Peyer's patch (tissue), 4 donors: ENCODE measurements around the gene CPAMD8. TPM values are rescaled to one million over a fixed set of nuclear protein-coding genes. Genes with fewer than 3 reads are reported as not detected.
"Not testable (repeated sequence)": the region's sequence is repeated elsewhere in the genome, so short reads cannot be mapped to it uniquely, and the experiment has no call there.

ENCODE experiments used
- DNase-seq, 3 donors: peaks; one replicate each; pipeline ENCODE4 v3.0.0-alpha.2; 2017 to 2019
- H3K27ac ChIP-seq, 4 donors: fragments of 200-600 bp; sonication (generic); one replicate each; pipeline ENCODE4 v1.5.1; 2016 to 2019
- H3K27me3 ChIP-seq, 2 donors: fragments of 200-600 bp; sonication (generic); one replicate each; pipeline ENCODE4 v1.5.1; 2019
- H3K36me3 ChIP-seq, 3 donors: fragments of 200-600 bp; sonication (generic); one replicate each; pipeline ENCODE4 v1.5.1; 2016 to 2019
- H3K4me1 ChIP-seq, 4 donors: fragments of 200-600 bp; sonication (generic); one replicate each; pipeline ENCODE4 v1.5.1; 2016 to 2019
- H3K4me3 ChIP-seq, 4 donors: fragments of 200-600 bp; sonication (generic); 1 replicate in 3 of 4; 2 replicates in 1 of 4; pipeline ENCODE4 v1.5.1; 2016 to 2019; ENCODE audit warnings: mild to moderate bottlenecking in 1 of 4
- H3K9me3 ChIP-seq, 4 donors: fragments of 200-600 bp; sonication (generic); one replicate each; pipeline ENCODE4 v1.5.1; 2016 to 2019; ENCODE audit warnings: mild to moderate bottlenecking in 1 of 4
- CTCF ChIP-seq, 6 experiments: fragments of 450-650 bp in 4 of 6; fragments of 200-600 bp in 2 of 6; sonication (generic) in 1 of 6; IDR thresholded peaks; one replicate each; pipeline ENCODE4 v1.5.1; 2017 to 2019; ENCODE audit warnings: antibody characterized with exemption in 6 of 6, mild to moderate bottlenecking in 3 of 6, moderate library complexity in 1 of 6
- POLR2A ChIP-seq, 2 donors: fragments of 450-650 bp; IDR thresholded peaks; one replicate each; pipeline ENCODE4 v1.5.1; 2017; ENCODE audit warnings: antibody characterized with exemption in 2 of 2, mild to moderate bottlenecking in 2 of 2, moderate library complexity in 2 of 2
- total RNA-seq, 4 donors: library from RNA; depleted of rRNA; stranded (reverse); fragments of >200 nt; gene quantifications; one replicate each; pipeline ENCODE4 v1.1.0, GENCODE V29; 2016

Gene CPAMD8
- total RNA-seq, 4 donors from 2014 or later, result 2.6 to 10.7 (median 5.2) TPM

DNA sequence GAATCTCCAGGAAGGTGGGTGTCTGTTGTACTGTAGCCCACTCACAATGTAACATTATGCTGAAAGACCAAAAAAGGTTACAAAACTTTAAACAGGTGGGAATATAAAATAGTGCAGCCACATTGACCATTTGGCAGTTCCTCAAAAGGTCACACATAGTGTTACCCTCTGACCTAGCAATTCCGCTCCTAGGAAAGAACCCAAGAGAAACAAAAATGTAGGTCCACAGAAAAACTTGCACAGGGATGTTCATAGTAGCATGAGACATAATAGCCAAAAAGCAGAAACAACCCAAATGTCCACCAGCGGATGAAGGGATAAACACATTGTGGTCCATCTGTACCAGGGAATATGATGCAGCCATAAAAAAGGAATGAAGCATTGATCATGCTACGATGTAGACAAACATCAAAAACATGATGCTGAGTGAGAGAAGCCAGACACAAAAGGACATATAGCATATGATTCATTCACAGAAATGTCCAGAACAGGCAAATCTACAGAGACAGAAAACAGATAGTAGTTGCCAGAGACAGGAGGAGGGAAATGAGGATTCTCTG is 27.9 kb downstream of the CPAMD8 start:
- Histone ChIP-seq H3K4me1 (no peaks in the 10 kb centered on the region), H3K27me3 (no peaks in the 10 kb centered on the region), H3K9me3 (peaks cover 0 to 10% (median 0%) of the 10 kb centered on the region in 4 donors), H3K36me3 (no peaks in the 10 kb centered on the region), H3K27ac (no peak overlapping the region), H3K4me3 (no peak overlapping the region)
- no peak for TF ChIP-seq CTCF (IDR thresholded peaks at IDR 0.05)
- TF ChIP-seq POLR2A (IDR thresholded peaks at IDR 0.05), result no peak
- no peak for DNase-seq

DNA sequence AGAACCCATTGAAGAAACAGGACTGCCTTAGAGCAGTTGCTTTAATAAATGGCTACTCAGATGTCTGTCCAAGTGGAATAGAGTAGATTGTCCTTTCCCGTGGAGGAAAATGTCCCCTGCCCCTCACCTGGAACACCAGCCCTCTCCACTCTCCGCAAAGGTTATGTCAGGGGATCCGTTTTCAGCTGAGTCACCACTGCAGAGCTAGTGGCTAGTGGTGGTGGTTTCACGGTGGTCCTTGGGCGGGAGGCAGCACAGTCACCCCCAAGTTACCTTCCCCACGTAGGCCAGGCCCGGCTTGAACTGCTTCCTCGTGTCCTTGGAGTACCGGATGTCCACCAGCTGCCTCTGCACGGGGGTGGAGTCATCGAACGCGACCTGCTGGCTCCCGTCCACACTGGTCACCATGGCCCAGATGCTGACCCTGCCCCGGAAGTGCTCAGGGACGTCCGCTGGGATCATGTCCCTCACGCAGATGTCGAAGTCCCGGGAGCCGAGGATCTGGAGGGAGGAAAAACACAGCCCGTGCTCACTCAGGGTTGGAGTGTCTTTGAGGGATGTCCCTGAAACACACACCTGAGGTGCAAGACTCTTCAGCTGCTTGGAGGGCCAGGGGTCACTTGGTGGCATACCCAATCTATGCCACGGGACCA is 29.6 kb downstream of the CPAMD8 start:
- H3K27ac ChIP-seq, H3K4me3 ChIP-seq, H3K27me3 ChIP-seq, DNase-seq, H3K4me1 ChIP-seq, H3K36me3 ChIP-seq: not testable (repeated sequence)
- H3K9me3 ChIP-seq, result peaks cover 0 to 16% (median 0%) of the 10 kb centered on the region in 4 donors

GRCh38 chr19:16988661-16989060 is 37.9 kb downstream of the CPAMD8 start:
- no peak for TF ChIP-seq CTCF (IDR thresholded peaks at IDR 0.05)
- TF ChIP-seq POLR2A (IDR thresholded peaks at IDR 0.05), result no peak
- H3K4me3 ChIP-seq, result no peak overlapping the region
- no peaks in the 10 kb centered on the region for H3K36me3 ChIP-seq
- H3K27me3 ChIP-seq, result no peaks in the 10 kb centered on the region
- no peak overlapping the region for H3K27ac ChIP-seq
- DNase-seq, result no peak
- H3K4me1 ChIP-seq, result no peaks in the 10 kb centered on the region
- H3K9me3 ChIP-seq, result peaks cover 0 to 5% (median 0%) of the 10 kb centered on the region in 4 donors

- H3K36me3 ChIP-seq, result no peaks in the 10 kb centered on the region
- TF ChIP-seq CTCF (IDR thresholded peaks at IDR 0.05) (no peak), POLR2A (IDR thresholded peaks at IDR 0.05) (no peak)
- no peaks in the 10 kb centered on the region for H3K4me1 ChIP-seq
- no peak overlapping the region for H3K4me3 ChIP-seq
- H3K9me3 ChIP-seq, result no peaks in the 10 kb centered on the region
- no peak for DNase-seq
- no peak overlapping the region for H3K27ac ChIP-seq
- no peaks in the 10 kb centered on the region for H3K27me3 ChIP-seq
Measured at GRCh38 chr19:16985403-16985802, 41.2 kb downstream of the CPAMD8 start.

DNA sequence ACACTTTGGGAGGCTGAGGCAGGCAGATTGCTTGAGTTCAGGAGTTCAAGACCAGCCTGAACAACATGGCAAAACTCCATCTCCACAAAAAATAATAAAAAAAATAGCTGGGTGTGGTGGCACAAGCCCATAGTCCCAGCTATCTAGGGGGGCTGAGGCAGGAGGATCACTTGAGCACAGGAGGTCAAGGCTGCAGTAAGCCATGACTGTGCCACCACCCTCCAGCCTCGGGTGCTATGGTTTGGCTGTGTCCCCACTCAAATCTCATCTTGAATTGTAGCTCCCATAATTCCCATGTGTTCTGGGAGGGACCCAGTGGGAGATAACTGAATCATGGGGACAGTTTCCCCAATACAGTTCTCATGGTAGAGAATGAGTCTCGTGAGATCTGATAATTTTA is 44.0 kb downstream of the CPAMD8 start:
- not testable (repeated sequence) for H3K27me3 ChIP-seq, H3K36me3 ChIP-seq, H3K27ac ChIP-seq, H3K9me3 ChIP-seq, H3K4me1 ChIP-seq, H3K4me3 ChIP-seq, DNase-seq

DNA sequence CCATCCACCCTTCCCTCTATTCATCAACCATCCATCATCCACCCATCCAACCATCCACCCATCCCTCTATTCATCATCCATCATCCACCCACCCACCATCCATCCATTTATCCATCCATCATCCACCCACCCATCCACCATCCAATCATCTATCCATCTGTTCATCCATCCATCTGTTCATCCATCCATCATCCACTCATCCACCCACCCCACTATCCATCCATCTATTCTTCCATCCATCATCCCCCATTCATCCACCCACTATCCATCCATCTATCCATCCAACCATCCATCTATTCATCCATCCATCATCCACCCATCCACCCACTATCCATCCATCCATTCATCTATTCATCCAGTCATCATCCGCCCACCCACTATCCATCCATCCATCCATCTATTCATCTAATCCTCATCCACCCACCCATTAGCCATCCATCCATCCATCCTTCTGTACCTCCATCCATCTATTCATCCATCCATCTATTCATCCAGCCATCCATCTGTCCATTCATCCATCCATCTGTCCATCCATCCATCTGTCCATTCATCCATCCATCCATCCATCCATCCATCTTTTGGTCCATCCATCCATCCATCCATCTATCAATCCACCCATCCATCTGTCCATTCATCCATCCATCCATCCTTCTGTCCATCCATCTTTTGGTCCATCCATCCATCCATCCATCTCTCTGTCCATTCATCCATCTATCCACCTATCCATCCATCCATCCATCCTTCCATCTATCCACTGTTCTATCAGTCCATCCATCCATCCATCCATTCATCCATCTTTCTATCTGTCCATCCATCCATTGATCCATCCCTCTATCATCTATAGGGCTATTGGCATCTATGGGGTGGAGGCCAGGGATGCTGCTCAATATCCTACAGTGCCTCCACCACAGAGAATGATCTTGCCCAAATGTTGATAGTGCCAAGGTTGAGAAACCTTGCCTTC is 47.5 kb downstream of the CPAMD8 start:
- DNase-seq, result no peak
- no peaks in the 10 kb centered on the region for H3K27me3 ChIP-seq

More for the DNA sequence above, 47.5 kb downstream of the CPAMD8 start:
- H3K9me3 ChIP-seq, result no peaks in the 10 kb centered on the region
- no peak overlapping the region for H3K4me3 ChIP-seq
- no peak overlapping the region for H3K27ac ChIP-seq
- no peak for TF ChIP-seq CTCF (IDR thresholded peaks at IDR 0.05)
- TF ChIP-seq POLR2A (IDR thresholded peaks at IDR 0.05), result no peak
- H3K36me3 ChIP-seq, result no peaks in the 10 kb centered on the region
- no peaks in the 10 kb centered on the region for H3K4me1 ChIP-seq
